ENCODE data around the gene RNASEH2B.

DNA sequence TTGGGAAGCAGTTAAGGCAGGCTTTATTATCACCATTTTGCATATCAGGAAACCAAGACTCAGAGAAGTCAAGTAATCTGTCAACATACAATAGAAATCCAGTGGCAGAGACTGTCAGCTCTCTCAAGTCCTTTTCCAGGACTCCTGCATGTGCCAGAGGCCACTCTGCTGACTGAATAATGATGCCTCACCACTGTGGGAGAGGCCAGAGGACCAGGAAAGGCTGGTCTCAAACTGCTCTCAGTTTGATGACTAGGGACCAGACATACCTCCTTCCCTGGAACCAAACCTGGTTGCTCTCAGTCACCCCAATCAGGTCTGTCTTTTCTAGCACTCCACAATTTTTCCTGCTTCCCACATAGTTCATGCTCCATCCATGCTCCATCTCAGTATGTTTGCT is 8.0 kb downstream of the RNASEH2B start:
- TF ChIP-seq, protein P1, sequence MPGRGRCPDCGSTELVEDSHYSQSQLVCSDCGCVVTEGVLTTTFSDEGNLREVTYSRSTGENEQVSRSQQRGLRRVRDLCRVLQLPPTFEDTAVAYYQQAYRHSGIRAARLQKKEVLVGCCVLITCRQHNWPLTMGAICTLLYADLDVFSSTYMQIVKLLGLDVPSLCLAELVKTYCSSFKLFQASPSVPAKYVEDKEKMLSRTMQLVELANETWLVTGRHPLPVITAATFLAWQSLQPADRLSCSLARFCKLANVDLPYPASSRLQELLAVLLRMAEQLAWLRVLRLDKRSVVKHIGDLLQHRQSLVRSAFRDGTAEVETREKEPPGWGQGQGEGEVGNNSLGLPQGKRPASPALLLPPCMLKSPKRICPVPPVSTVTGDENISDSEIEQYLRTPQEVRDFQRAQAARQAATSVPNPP (IDR thresholded peaks at IDR 0.05; ENCODE audit: borderline replicate concordance, insufficient read depth, insufficient read length) = no peak
- no peak for TF ChIP-seq ZNF696 (CRISPR knock-in tag; conservative IDR thresholded peaks at IDR 0.05)

Data from K562 (cell line).